NCI-H187 (cell line): ENCODE results near the gene MYO1F.
"Not testable (repeated sequence)": the region's sequence is repeated elsewhere in the genome, so short reads cannot be mapped to it uniquely, and the experiment has no call there.

ENCODE experiments used
- DNase-seq, 2 experiments: peaks; one replicate each; lab custom pipeline; 2025; lab: John Stamatoyannopoulos, UW

Gene MYO1F

DNA sequence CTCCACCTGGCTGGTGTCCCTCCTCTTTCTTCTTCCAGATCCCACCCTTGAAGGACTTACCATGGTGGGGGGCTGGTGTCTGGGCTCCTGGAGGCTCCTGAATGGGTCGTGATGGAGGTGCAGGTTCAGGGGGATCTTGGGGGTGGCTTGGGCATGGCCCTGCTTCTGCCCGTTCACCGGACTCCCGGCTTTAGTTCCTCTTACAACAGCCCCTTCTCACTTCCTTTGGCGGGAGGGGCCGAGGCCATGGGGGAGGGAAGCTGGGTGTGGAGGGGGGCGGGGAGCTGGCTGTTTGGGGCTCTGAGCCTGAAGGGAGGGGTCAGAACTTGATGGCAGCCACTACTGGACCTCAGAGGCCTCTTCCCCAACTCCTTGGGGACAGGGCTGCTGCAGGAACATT is at the start of gene MYO1F:
MYO1F (minus strand) TSS at position 196 of the 400 bp plus-strand sequence; CDS start at position 63, 133 bp downstream.
- DNase-seq = no peak

DNA sequence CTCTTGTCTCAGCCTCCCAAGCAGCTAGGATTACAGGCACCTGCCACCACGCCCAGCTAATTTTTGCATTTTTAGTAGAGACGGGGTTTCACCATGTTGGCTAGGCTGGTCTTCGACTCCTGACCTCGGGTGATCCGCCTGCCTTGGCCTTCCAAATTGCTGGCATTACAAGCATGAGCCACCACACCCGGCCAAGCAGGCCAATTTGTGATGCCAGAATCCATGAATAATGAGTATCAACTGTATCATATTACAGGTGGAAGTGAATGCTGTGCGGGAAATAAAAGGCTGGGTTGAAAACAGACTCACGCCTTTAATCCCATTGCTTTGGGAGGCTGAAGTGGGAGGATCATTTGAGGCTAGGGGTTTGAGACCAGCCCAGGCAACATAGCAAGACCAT is 49.6 kb upstream of the MYO1F start:
- no peak for DNase-seq

DNA sequence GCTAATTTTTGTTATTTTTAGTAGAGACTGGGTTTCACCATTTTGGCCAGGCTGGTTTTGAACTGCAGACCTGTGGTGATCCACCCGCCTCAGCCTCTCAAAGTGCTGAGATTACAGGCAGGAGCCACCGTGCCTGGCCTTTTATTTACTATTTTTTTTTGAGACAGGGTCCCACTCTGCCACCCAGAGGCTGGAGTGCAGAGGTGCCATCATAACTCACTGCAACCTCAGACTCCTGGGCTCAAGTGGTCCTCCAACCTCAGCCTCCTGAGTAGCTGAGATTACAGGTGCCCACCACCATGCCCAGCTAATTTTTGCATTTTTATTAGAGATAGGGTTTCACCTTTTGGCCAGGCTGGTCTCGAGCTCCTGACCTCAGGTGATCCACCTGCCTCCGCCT is 45.6 kb upstream of the MYO1F start:
- DNase-seq = not testable (repeated sequence)

DNA sequence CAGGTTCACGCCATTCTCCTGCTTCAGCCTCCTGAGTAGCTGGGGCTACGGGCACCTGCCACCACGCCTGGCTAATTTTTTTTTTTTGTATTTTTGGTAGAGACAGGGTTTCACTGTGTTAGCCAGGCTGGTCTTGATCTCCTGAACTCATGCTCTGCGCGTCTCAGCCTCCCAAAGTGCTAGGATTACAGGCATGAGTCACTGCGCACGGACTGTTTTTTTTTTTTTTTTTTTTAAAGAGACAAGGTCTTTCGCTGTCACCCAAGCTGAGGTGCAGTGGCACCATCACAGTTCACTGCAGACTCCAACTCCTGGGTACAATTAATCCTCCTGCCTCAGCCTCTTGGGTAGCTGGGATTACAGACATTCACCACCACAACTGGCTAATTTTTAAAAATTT is 41.5 kb upstream of the MYO1F start:
- DNase-seq = no peak

DNA sequence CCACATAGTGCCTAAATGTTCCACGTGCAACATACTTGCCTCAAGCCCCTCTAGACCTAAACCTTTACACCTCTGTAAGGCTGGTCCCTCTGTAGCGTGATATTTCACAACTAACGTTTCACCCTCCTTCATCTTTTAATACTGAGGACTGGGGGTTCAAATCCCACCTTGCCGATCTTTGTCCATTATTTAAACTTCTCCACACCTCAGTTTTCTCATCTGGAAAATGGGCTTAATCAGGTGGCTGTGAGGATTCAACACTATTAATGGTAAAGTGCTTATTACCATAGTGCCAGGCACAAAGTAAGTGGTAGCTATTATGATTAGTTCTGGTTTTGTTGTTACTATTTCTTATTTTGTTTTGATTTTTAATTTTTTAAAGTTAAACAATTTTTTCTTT is 40.7 kb upstream of the MYO1F start:
- DNase-seq = no peak

DNA sequence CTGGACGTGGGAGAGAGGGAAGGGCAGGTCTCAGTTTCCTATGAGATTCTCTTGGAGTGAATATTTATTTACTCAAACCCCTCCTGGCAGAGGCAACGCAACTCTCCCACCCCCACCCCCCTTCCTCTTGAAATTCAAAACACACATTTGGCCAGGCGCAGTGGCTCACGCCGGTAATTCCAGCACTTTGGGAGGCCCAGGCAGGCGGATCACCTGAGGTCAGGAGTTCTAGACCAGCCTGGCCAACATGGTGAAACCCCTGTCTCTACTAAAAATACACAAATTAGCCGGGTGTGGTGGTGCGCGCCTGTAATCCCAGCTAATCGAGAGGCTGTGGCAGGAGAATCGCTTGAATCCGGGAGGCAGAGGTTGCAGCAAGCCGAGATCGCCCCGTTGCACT is 40.1 kb upstream of the MYO1F start:
- not testable (repeated sequence) for DNase-seq

DNA sequence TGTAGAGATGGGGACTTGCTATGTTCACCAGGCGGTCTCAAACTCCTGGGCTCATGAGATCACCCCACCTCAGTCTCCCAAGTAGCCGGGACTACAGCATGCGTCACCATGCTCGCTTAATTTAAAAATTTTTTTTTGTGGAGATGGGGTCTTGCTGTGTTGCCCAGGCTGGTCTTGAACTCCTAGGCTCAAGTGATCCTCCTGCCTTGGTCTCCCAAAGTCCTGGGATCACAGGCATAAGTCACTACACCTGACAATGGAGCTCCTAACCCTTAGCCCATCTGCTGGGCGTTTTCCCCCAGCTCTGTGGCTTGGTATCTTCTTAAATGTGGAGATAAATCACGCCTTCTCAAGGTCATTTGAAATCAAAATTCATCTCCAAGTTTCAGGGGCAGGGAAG is 39.6 kb upstream of the MYO1F start:
- no peak for DNase-seq

DNA sequence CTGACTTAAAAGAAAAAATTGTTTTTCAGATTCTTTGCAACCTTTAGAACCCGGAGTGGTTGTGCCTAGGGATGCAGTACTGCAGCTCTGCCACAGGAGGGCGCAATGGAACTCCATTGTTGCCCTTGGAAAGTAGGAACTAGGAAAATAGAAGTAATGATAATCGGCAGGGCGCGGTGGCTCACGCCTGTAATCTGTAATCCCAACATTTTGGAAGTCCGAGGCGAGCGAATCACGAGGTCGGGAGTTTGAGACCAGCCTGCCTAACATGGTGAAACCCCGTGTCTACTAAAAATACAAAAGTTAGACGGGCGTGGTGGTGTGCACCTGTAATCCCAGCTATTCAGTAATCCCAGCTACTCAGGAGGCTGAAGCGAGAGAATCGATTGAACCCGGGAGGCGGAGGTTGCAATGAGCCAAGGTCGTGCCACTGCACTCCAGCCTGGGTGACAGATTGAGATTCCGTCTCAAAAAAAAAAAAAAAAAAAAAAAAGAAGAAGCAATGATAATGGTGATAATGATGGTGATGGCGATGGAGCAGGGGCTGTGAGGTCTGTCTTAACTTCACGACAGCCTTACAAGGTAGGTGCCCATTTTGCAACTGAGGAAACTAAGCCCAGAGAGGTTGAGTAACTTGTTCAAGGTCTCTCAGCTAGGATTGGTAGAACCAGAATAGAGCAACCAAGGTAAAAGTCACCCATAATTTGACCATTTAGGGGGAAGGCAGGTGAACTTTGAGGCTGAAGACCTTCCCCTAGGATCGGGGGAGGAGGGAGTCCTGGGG is 38.8 kb upstream of the MYO1F start:
- DNase-seq = no peak

DNA sequence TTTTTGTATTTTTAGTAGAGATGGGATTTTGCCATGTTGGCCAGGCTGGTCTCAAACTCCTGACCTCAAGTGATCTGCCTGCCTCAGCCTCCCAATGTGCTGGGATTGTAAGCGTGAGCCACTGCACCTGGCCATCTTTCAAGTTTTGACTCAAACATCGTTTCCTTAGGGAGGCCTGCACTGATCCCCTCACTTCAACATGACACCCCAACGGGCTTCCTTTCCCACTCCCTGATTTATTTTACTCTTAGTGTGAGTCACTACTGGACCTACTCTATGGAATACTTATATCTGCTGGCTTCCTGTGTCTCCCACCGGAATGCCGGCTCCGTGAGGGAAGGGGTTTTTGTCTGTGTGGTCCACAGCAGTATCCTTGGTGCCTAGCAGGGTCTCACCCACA is 37.8 kb upstream of the MYO1F start:
- no peak for DNase-seq

DNA sequence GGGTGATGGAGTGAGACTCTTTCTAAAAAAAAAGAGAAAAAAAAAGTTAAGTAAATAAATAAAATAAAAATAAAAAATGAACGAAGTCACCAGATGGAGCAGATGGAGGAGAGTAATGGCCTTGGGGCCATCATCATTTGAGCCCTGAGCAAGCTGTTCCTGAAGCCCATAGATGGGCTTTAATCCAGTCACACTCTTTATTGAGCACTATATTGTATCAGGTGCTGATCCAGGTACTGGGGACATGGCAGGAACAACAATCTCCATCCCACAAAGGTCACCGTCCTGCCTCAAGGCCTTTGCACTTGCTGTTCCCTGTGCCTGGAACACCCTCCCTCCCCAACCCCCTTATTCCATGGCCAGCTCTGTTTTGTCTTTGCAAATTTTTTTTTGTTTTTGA is 37.2 kb upstream of the MYO1F start:
- DNase-seq = no peak

DNA sequence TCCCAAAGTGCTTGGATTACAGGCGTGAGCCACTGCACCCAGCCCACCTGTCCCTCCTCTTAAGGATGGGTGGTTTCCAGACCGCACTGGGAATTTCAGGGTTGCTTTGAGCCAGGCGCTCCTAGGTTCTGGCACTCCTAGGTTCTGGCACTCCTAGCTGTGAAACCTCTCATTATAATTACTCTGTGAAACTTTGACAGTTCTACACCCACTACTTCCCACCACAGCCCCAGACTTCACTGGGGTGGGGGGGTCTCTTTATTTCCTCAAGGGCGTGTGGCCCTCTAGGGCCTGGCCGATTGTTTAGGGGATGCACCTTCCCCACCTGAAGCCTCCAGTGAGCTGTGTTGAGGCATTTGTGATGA is 35.5 kb upstream of the MYO1F start:
- no peak for DNase-seq

DNA sequence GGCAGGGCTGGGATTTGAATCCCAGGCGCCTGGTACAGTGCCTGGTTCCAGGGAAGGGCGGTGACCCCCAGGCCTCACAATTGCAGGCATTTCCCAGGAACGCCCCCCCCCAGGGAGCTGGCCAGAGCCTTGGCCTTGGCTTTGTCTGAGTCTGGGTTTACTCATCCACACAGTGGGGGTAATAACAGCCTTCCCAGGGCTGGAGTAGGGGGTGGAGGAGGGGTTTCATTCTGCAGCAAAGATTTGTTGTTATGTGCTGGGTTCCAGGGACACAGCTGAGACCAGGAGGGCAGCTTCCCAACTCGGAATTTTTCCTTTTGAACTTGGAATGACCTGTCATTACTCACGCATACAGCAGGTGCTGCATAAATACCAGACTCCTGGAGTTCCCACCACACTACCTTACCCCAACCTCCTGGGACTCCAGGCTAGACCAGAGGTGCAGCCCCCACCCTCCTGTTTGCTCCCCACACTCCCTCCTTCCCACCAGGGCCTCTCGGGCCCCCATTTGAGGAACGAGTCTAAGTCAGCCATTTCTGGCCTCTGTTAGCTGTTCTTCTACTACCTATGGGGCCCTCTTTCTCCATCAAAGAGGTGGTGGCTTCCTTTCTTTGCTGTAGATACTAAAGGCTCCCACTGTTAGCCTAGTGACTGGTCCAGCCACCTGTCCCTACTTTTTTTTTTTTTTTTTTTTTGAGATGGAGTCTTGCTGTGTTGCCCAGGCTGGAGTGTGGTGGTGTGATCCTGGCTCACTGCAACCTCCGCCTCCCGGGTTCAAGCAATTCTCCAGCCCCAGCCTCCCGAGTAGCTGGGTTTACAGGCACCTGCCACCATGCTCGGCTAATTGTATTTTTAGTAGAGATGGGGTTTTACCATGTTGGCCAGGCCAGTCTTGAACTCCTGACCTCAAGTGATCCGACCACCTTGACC is 34.9 kb upstream of the MYO1F start:
- DNase-seq = no peak

DNA sequence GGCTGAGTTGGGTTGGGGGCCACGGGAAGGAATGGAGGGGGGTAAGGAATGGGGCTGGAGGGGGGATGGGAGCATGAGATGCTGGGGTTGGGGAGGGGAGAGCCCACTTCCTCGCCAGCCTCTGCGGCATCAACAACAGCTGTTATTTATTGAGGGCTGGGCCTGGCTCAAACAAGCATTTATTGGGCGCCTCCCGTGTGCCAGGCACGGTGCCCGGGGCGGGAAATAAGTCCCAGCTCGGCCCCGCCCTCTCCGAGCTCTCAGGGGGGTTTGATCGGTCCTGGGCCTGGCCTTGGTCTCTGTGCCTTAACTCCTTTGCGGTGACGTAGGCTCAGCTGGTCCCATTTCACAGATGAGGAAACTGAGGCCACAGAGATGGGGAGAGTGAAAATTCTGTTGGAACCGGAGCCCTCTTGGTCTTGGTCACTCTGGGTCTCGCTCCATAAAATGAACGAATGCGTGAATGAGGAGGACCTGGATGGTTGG is 34.2 kb upstream of the MYO1F start:
- no peak for DNase-seq

DNA sequence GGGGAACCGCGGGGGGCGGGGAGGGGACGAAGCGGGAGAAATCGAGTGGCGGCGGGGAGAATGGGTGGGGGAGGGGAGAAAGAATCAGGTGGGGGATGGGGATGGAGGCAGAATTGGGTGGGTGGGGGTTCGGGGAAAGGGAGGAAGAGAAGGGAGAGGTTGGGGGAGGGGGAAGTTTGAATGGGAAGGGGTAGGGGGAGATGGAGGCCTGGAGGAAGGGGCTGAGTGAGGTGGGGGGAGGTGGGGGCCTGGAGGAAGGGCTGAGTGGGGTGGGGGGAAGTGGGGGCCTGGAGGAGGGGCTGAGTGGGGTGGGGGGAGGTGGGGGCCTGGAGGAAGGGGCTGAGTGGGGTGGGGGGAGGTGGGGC is 33.7 kb upstream of the MYO1F start:
- no peak for DNase-seq

DNA sequence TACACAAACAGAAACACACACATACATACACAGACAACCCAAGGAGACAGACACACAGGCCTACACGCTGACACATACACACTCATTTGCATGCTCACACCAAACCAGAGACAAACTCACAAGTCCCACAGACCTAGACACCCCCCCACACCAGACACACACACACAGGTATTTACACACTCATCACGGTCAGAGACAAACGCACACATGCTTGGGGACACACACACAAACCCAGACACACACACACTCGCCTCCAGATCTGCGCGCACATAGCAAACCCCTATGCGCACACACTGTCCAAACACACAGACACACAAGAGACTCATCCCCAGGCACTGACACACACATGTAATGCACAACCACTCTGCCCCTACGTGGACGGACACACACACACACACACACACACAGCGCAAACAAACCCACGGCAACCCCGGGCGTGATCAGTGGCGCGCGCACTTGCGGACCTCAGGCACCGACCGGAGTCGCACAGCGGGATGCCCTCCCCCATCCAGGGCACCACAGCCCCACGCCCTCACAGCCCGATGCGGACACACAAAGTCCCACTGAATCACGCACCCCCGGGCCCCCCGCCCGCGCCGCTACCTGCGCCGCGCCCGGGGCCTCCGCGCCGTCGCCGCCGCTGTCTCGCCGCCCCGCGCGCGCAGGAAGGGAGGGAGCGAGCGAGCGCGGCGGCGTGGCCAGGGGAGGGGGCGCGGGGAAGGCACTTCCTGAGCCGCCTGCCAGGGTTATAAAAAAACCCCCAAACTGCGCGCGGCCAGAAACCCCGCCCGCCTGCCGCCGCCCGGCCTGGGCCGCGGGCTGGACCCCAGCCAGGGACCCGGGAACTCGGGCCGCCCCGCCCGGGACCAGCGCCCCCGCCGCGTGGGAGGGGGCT is 33.0 kb upstream of the MYO1F start, which contains the start of gene ADAMTS10:
ADAMTS10 (minus strand) TSS at position 675 of the 895 bp plus-strand sequence. CDS start 5,005 bp downstream, outside the sequence.
- DNase-seq = no peak

DNA sequence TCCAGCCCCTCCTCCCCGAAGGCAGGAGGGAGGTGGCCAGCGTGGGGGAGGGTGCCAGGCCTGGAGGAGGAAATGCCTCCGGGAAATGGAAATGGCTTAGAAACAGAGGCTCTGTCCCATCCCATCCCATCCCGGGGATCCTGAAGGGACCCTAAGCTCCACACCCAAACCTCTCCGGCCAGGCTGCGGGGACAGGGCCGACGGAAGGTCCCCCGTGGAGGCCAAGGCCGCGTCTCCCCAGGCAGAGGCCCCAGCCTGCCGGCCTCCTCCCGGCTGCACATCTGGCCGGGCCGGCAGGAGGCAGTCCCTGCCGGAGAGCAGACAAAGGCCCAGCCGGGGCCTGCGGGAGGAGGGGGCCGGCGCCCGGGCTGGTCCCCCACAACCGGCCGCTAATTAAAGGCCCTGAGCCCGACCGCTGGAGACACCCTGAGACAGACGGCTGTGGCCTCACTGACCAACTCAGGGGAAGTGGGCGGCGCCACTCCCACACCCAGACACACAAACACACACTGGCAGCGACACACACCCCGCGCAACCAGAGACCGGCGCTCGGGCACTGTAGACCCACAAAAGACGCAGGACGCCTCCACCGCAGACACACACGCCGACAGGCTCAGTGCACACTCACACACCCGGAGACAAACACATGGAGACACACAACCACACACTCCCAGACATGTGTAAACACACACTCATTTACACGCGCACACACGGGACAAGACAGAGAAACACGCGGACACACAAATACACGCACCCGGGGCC is 32.2 kb upstream of the MYO1F start:
- no peak for DNase-seq

DNA sequence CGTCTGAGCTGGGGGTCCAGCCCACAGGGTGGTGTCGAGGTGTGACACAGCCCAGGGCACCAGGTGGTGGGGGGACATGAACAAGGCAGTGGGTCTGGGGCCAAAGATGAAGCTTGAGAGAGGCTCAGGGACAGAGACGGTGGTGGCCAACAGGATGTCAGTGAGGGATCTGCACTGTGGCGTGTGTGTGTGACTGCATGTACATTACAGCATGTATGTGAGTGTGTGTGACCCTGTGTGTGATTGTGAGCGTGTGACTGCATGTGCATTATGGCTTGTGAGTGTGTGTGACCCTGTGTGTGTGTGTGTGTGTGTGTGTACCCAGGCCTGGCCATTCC is 31.7 kb upstream of the MYO1F start:
- DNase-seq = no peak

DNA sequence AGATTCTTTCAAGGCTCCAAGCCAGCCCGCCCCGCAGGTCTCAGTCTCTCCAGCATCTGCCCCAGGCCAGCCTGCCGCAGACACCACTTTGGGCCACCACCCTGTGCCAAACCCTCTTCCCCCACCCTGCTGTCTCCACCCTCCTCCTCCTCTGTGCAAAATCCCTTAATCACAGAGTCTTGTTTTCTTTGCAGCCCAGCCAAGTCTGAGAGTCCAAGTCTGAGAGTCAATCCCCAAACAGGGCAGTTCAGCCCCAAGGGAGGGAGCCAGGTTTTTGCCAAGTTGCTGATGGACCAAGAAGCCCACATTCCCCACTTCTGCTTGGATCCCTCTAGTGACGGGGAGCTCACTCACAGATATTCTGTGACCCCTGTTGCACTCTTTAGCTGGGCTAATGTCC is 30.1 kb upstream of the MYO1F start:
- no peak for DNase-seq

DNA sequence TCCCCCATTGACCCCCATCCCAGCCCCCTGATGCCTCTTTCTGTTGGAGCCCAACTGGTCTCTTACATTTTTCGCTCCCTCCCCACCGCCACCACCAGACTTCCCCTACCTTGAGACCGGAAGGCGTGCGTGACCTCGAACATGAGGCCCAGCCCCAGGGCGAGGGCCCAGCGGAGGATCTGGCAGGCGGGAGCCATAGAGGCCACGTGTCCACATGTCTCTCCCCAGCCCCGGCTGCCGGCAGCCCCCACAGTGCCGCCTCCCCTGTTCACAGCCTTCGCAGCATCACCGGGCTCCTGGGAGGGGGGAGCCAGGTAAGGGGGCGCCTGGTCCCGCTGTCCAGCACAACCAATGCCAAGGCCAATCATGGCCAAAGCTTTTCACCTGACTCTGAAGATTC is 28.3 kb upstream of the MYO1F start:
- no peak for DNase-seq

DNA sequence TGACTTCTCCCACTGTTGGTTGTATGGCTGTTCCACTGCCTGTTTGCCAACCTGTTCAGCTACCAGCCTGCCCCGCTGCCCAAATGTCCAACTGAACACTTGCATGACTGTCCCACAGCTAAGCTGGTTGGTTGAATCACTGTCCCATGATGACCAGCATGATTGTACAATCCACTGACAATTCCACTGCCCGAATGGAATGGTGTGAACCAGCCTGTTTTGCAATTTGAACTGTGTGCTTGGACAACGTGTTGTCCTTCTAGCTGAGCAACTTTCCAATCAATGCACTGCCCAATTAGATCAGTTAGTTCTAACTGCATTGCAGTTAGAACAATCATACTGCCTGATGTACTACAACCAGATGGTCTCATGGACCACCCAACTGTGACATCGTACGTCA is 24.6 kb upstream of the MYO1F start:
- DNase-seq = no peak

DNA sequence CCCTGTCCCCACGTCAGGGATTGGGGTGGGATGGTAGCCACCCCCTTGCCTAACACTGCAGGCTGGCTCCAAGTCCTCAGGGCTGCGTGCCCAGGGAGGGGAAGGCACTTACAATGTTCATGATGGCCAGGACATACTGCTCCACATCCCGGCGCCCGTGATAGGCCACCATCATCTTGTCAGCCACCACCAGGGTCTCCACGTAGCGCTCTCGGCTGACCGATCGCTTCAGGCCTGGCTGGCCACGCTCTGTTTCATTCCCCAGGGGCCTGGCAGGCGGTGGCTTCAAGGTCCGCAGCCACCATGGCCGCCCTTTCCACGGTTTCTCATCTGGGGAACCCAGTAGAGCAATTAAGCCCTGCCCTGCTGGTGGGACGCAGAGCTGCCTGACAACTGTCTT is 23.6 kb upstream of the MYO1F start:
- no peak for DNase-seq
